ENCODE data around the gene DGUOK.

DNA sequence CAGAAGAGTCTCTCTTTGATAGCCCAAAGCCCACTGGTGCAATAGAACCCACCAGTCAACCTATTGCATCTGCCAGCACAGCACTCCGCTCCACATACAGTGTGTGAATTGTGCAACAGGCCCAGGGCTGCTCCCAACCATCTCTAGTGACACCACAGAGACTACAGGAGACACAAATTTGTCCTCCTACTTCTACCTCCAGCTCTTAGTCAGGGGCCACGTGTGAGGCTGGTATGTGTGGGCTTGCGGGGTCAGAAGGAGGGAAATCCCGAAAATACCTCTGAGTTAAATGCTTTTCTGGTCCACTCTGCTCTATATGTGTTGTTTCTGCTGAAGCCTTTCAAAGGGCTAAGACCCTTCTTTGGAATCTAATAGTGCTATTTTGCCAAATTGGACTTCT is 18.0 kb downstream of the DGUOK start:
- TF ChIP-seq, protein P1, sequence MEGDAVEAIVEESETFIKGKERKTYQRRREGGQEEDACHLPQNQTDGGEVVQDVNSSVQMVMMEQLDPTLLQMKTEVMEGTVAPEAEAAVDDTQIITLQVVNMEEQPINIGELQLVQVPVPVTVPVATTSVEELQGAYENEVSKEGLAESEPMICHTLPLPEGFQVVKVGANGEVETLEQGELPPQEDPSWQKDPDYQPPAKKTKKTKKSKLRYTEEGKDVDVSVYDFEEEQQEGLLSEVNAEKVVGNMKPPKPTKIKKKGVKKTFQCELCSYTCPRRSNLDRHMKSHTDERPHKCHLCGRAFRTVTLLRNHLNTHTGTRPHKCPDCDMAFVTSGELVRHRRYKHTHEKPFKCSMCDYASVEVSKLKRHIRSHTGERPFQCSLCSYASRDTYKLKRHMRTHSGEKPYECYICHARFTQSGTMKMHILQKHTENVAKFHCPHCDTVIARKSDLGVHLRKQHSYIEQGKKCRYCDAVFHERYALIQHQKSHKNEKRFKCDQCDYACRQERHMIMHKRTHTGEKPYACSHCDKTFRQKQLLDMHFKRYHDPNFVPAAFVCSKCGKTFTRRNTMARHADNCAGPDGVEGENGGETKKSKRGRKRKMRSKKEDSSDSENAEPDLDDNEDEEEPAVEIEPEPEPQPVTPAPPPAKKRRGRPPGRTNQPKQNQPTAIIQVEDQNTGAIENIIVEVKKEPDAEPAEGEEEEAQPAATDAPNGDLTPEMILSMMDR (IDR thresholded peaks at IDR 0.05; ENCODE audit: low read depth, low read length) = no peak
- TF ChIP-seq MAX (IDR thresholded peaks at IDR 0.05; ENCODE audit: low read depth, low read length) (no peak), POLR2A (IDR thresholded peaks at IDR 0.05; ENCODE audit: extremely low read depth, insufficient read length) (no peak)

Data from NB4 (cell line).